Loucy (cell line): ENCODE data around the gene CEP83.

Experiments
- CTCF ChIP-seq: fragments of 200-600 bp; sonication (generic); conservative IDR thresholded peaks from 2 replicates; pipeline ENCODE4 v1.5.1; 2014; ENCODE audit warnings: mild to moderate bottlenecking, antibody characterized with exemption, low read length
- EZH2phosphoT487 ChIP-seq: fragments of 200-600 bp; IDR thresholded peaks from 2 replicates; pipeline ENCODE4 v1.6.1; 2018; ENCODE audit warnings: antibody characterized with exemption, mild to moderate bottlenecking, moderate library complexity, borderline replicate concordance

GRCh38 chr12:94507455-94507854 is 47.8 kb upstream of the CEP83 start:
- TF ChIP-seq CTCF (peak; percentile 23), EZH2phosphoT487 (no peak)
